SH-SY5Y (cell line): ENCODE data around the gene TRIM17.

Experiments
- GATA2 ChIP-seq: IDR thresholded peaks from 2 replicates; pipeline ENCODE4 v1.6.1; 2011; ENCODE audit warnings: mild to moderate bottlenecking, low read depth, low read length
- GATA3 ChIP-seq: IDR thresholded peaks from 2 replicates; pipeline ENCODE4 v1.6.1; 2011; ENCODE audit warnings: low read depth, mild to moderate bottlenecking, low read length, moderate library complexity

- no peak for TF ChIP-seq GATA2
- TF ChIP-seq GATA3, result no peak
These were observed 13.4 kb downstream of the TRIM17 start for GRCh38 chr1:228403231-228403631.
